HG03103 (cell line): ENCODE data around the gene SNAI3.

Experiments
- ATAC-seq: cut with Tn5 transposase; IDR thresholded peaks from one replicate; pipeline ENCODE4 v1.9.1; 2021; ENCODE audit warnings: low read depth; ENCODE audit not compliant: unreplicated experiment

The SNAI3 gene

GRCh38 chr16:88653101-88653500 lies 33.2 kb downstream of the SNAI3 start:
- ATAC-seq, result no peak

DNA sequence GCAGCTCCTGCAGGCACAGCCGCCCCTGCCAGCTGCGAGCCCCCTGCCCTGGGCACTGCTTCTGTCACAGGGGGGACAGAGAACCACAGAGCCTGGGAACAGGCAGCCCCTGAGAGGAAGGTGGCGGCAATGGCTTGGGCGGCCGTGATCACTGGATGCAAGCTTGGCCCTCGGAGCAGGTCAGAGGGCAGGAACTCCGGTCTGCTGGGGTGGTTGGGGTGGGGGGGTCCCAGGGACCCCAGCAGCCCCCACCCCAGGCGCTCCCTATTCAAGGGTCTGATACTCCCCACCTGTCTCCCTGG lies 33.6 kb downstream of the SNAI3 start:
- no peak for ATAC-seq

DNA sequence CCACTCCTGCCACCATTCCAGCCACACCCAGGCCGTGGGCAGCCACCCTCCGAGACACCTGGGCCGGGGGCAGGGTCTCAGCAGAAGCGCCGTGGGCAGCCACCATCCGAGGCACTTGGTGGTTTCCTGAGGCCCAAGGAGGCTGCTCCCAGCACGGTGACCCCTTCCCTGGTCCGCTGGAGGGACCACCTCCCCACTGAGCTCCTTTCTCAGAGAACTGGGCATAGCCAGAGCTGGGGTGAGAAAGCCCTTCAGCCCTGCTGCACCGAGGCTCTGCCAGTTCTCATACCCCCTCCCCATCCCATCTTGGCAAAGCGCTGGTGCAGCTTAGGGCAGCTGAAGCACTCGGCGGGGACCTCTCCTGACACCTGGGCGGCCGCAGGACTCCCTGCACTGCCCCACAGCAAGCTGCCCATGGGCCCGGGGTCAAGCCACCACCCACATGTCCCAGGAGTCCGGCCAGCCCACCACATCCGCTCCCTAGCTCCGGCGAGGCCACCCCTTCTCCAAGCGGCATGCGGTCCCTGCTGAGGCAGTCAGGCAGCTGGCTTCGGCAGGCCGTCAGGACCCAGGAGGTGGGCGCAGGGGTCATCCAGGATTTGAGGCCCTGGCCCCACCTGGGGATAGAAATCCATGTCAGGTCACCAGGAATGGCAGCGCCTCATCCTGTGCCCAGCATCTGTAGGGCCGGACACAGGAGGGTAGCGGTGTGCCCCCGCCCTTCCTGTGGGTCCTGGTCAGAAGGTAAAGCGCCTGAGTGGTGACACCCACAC lies 34.1 kb downstream of the SNAI3 start:
- ATAC-seq, result no peak

DNA sequence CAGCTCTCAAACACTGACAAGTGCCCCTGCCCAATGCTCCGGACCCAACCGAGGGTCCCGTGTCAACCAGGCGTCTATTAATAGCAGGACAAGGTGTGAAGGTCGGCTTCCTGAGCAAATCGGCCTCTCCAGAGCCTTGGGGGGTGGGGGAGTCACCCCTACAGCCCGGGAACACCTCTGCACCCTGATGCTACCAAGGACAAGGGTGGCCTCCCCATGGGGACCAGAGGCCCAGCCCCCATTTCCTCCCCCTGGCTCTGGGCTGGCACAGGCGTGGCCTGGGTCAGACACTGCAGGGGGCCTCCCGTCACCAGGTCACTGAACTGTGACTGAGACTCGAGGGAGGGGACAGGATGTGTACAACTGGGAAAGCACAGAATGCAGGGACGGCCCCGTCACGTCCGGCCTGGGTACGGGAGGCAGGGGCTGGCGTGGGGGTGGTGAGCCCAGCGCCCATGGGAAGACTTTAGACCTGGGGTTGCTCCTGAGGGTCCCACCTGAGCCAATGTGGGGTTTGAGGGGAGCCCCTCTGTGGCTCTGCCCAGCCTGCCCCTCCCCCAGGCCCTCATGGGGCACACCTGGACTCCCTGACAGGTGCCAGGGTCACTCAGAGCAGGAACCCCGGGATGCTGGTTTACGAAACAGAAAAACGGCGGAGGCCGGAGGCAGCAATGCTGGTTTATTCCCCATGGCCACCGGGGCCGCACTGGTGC lies 34.9 kb downstream of the SNAI3 start:
- ATAC-seq, result peak; percentile 65

DNA sequence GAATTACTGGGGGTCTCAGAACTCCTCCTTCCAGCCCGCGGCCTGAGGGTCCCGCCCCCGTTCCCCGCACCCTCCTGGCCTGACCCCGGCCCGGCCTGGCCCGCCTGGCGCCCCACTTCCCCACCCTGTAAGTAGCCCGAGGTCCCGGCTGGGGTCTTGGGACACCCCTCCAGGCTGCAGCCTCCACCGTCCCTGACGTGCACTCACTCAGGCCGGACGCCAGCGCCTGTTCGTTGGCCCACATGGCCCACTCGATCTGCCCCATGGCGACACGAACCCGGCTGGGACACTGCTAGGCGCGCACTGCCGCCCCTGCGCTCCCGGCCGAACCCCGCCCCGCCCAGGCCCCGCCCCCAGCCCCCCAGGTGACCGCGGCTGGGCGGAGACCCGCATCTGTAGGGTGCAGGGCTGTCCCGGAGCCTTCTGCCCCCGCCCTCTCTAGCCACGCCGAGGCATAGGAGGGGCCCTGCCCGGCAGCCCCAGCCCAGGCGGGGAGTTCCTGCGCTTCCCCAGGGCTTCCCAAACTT lies 35.5 kb downstream of the SNAI3 start, which contains the start of gene CYBA:
Gene CYBA, minus strand, starts transcription at position 305 of the 527 bp plus-strand sequence. Its CDS starts 40 bp downstream, at position 265.
- peak; percentile 67 for ATAC-seq

GRCh38 chr16:88649924-88650748 lies 36.2 kb downstream of the SNAI3 start:
- peak; percentile 2 for ATAC-seq

DNA sequence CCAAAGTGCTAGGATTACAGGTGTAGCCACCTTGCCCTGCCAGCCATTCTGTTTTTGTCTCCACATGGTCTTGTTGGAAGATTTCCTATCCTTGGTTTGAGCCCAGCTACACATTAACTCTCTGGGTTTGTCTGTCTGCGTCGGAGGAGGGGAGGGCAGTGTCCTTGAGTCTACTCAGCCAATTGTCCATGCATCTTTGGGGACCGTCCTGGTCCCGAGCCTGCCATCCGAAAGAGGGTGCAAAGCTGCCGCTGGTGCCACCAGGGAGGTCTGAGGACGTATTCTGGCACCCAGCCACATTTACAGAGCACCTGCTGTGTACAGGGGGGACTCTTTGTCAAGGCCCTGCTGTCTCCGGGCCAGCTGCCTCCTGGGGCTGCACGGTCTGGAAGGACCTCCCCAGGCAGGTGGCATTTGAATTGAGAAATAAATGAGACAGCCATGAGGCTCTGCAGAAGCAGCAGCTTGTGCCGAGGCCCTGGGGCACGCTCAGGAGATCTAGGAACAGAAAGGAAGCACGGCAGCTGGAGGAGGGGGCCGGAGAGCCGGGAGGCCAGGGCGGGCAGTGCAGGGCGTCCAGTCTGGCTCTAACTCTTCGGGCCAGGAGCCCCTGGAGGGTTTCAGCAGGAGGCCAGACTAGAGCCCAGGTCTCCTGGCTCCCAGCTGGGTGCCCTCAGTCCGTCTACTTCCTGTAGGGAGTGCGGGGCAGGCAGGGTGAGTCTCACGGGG lies 36.9 kb downstream of the SNAI3 start:
- ATAC-seq, result no peak

DNA sequence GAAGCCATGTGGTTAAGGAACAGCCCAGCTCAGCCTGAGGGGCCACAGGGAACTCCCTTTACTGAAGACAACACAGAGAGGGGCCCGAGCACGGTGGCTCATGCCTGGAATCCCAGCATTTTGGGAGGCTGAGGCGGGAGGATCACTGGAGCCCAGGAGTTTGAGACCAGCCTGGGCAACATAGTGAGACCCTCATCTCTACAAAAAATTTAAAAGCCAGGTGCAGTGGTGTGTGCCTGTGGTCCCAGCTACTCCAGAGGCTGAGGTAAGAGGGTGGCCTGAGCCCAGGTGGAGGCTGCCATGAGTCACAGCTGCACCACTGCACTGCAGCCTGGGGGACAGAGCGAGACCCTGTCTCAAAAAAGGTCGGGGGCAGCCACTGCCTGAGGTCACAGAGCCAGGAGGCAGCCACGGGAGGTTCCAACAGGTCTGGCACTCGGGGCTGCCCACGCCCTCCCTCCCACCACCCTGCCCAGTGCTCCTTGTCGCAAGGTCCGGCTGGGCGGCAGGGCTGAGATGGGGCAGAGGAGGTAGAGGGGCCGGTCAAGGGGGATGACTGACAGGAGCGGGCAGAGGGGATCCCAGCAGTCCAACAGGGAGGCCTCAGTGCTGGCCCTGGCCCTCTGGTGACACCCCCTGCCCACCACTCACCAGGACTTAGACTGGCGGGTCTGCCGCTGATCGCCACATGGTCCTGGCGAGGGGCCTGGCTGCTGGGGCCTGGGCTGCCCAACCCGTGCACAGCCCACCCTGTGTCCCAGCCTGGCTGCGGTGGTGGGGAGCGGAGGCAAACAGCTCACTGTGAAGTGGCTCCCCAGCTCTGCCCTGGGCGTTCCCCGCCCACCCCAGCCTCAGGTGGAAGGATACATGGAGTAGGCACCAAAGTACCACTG lies 38.9 kb downstream of the SNAI3 start:
- no peak for ATAC-seq

DNA sequence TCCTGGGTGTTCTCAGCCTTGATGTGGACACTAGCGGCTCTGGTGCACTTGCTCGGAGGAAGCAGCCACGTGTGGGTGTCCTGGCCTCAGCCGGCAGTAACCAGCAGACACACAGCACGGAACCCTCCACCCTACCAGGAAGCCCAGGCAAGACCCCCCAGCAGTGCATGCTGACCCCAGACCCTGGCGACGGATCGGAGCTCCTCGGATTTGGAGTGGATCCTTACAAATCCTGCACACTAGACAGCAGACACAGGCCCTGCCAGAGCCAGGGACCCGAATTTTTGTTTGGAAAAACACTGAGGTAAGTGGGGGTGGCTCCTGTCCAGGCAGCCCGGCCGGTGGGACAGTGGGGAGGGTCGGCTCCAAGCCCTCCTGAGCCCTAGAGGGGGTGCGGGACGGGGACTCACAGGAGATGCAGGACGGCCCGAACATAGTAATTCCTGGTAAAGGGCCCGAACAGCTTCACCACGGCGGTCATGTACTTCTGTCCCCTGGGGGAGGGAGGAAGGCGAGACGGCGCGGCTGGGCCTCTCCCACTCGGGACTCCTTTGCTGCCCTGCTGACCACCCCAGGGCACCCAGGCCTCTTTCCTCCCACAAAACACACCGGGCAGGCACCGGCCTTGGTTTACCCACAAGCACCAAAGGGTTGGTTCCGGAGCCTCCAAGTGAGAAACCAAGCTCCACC lies 39.8 kb downstream of the SNAI3 start:
- no peak for ATAC-seq

- no peak for ATAC-seq
Observed at GRCh38 chr16:88645941-88646340, 40.4 kb downstream of the SNAI3 start.

GRCh38 chr16:88645455-88645854 lies 40.9 kb downstream of the SNAI3 start:
- ATAC-seq, result no peak

DNA sequence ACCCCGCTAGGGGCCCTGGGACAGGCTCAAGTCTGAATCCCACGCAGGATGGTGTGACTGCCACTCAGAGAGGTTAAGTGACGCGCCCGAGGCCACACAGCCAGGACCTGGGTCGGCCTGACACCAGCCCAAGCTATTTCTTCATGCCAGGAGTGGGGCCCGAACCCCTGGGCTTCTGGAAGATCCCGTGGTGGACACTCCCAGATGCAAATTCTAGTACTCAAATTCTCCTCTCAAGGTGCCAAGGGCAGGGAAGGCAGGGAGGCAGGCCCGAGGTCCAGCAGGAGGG lies 42.7 kb downstream of the SNAI3 start:
- ATAC-seq, result no peak

- no peak for ATAC-seq
Observed at GRCh38 chr16:88642881-88643643, 43.2 kb downstream of the SNAI3 start.

DNA sequence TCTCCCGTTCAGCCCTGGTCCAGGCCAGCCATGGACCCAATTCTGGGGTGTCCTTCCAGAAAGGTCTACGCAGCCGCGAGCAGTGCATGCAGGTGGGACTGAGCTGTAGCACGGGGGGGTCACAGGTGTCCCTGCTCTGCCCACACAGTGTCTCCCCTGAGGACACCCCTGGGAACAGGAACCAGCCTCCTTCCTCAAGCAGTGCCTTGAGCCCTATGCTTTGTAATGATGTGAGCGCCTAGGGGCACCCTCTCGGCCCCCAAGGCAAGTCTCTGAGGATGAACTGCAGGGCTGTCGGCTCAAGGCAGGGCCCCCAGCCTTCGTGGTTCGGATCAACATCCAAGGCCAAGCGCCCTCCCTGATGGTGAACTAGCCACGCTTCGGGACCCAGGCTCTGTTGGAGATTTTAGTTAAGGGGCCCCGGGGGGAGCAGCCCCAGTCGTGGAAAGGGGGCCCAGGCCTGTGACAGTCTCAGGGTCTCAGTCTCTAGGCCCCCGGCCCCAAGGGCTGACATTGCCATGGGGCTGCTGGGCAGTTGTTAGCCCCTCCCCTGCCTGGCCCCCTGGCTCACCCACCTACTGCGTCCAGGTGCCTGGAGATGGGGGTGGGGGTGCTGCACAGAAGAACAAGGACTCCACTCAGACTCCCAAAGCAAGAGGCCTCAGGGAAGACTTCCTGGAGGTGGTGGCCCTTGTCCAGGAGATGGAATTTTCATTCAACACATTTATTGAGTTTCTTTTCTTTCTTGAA lies 45.6 kb downstream of the SNAI3 start:
- ATAC-seq, result no peak

GRCh38 chr16:88640039-88640495 lies 46.2 kb downstream of the SNAI3 start:
- ATAC-seq, result no peak

DNA sequence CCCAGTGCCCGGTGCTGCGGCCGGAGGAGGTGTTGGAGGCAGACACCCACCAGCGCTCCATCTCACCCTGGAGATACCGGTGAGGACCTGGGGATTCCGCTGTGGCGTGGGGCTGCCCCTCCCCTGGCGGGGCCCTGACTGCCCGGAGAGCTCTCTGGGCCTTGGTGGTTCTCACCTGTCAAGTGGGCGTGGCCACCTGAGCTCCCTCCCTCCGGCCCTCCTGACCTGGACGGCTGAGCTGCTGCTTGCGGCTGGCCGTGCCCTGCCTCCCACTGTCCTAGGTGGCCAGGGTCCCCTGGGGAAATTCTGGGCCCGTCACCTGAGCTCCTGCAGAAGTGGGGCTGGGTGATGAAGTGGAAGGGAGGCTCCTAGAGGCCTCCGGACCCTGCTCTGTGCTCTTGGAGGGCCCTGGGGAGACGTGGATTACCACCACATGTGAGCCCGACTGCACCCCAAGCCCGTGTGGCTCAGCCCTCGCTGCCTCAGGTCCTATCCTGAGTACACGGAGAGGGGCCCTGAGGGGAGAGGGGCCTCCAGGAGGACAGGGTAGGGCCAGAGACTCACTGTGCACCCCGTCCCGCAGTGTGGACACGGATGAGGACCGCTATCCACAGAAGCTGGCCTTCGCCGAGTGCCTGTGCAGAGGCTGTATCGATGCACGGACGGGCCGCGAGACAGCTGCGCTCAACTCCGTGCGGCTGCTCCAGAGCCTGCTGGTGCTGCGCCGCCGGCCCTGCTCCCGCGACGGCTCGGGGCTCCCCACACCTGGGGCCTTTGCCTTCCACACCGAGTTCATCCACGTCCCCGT lies 46.9 kb downstream of the SNAI3 start:
- ATAC-seq, result no peak
